Hepatocyte (in vitro differentiated cells): ENCODE measurements around the gene EHD1.

Source experiments
- EZH2 ChIP-seq: fragments of 200-600 bp; sonication (generic); IDR thresholded peaks from 2 replicates; pipeline ENCODE4 v1.6.1; 2016; ENCODE audit warnings: antibody characterized with exemption, mild to moderate bottlenecking, borderline replicate concordance
- TF ChIP-seq, protein P1 (sequence below): fragments of 200-600 bp; sonication (generic); IDR thresholded peaks from 2 replicates; pipeline ENCODE4 v1.5.1; 2016; ENCODE audit warnings: antibody characterized with exemption, mild to moderate bottlenecking; ENCODE audit not compliant: poor library complexity

DNA sequence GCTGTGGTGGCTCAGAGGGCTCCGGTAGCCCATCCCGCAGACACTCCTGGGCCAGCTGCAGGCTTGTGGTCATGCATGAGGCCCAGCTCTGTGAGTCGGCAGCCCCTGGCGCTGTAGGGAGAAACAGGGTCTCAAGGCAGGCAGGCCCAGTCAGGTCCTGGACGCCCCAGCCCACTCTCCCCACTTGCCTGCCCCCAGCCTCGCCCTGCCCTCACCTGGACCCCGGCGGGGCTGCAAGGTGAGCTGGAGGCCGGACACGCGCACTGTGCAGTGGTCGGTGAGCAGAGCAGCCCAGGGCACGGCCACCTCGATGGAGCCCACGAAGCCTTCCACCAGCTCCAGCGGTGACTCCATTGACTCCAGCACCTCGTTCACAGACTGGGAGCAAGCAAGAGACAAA lies 35.7 kb upstream of the EHD1 start:
- no peak for TF ChIP-seq EZH2
- TF ChIP-seq, protein P1, sequence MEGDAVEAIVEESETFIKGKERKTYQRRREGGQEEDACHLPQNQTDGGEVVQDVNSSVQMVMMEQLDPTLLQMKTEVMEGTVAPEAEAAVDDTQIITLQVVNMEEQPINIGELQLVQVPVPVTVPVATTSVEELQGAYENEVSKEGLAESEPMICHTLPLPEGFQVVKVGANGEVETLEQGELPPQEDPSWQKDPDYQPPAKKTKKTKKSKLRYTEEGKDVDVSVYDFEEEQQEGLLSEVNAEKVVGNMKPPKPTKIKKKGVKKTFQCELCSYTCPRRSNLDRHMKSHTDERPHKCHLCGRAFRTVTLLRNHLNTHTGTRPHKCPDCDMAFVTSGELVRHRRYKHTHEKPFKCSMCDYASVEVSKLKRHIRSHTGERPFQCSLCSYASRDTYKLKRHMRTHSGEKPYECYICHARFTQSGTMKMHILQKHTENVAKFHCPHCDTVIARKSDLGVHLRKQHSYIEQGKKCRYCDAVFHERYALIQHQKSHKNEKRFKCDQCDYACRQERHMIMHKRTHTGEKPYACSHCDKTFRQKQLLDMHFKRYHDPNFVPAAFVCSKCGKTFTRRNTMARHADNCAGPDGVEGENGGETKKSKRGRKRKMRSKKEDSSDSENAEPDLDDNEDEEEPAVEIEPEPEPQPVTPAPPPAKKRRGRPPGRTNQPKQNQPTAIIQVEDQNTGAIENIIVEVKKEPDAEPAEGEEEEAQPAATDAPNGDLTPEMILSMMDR, result no peak
